ENCODE data around the gene DUOXA2. TPM values are rescaled to one million over a fixed set of nuclear protein-coding genes. Genes with fewer than 3 reads are reported as not detected.

Gene DUOXA2
- total and polyA plus RNA-seq, 4 donors, result 0.48 to 0.98 (median 0.98) TPM; not detected in 1

- ATAC-seq (ENCODE audit: insufficient read depth, low FRiP score), result no peak
- Histone ChIP-seq H3K9me3 (ENCODE audit: control insufficient read depth in 4 of 4, insufficient read depth in 3 of 4, low read length in 3 of 4) (no peaks in the 10 kb centered on the region), H3K4me3 (no peak overlapping the region), H3K9ac (ENCODE audit: insufficient read depth in 1 of 2, low read length in 2 of 2) (no peak overlapping the region), H3K27ac (ENCODE audit: low read depth in 1 of 2, low read length in 1 of 2) (no peak overlapping the region), H3K27me3 (ENCODE audit: control insufficient read depth in 3 of 3, insufficient read depth in 3 of 3, low read length in 2 of 3) (peaks cover 0 to 2% (median 0%) of the 10 kb centered on the region in 3 donors), H3K36me3 (ENCODE audit: control insufficient read depth in 4 of 4, insufficient read depth in 4 of 4, low read length in 4 of 4) (peaks cover 0 to 10% (median 0%) of the 10 kb centered on the region in 4 donors), H3K4me1 (ENCODE audit: control insufficient read depth in 5 of 5, insufficient read depth in 5 of 5, low read length in 5 of 5) (peaks cover 0 to 9% (median 0%) of the 10 kb centered on the region in 5 donors)
- TF ChIP-seq, protein P1, sequence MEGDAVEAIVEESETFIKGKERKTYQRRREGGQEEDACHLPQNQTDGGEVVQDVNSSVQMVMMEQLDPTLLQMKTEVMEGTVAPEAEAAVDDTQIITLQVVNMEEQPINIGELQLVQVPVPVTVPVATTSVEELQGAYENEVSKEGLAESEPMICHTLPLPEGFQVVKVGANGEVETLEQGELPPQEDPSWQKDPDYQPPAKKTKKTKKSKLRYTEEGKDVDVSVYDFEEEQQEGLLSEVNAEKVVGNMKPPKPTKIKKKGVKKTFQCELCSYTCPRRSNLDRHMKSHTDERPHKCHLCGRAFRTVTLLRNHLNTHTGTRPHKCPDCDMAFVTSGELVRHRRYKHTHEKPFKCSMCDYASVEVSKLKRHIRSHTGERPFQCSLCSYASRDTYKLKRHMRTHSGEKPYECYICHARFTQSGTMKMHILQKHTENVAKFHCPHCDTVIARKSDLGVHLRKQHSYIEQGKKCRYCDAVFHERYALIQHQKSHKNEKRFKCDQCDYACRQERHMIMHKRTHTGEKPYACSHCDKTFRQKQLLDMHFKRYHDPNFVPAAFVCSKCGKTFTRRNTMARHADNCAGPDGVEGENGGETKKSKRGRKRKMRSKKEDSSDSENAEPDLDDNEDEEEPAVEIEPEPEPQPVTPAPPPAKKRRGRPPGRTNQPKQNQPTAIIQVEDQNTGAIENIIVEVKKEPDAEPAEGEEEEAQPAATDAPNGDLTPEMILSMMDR (IDR thresholded peaks at IDR 0.05; ENCODE audit: control extremely low read depth, extremely low read depth), result no peak
- no peak for DNase-seq
- whole genome bisulfite sequencing, 2 donors, result 91 to 95% methylated on average over 11 of the region's 11 CpGs
Observed at GRCh38 chr15:45143946-45144345, 29.8 kb downstream of the DUOXA2 start.

- Histone ChIP-seq H3K4me3 (no peak overlapping the region), H3K27me3 (ENCODE audit: control insufficient read depth in 3 of 3, insufficient read depth in 3 of 3, low read length in 2 of 3) (peaks cover 0 to 2% (median 0%) of the 10 kb centered on the region in 3 donors), H3K4me1 (ENCODE audit: control insufficient read depth in 5 of 5, insufficient read depth in 5 of 5, low read length in 5 of 5) (peaks cover 0 to 8% (median 0%) of the 10 kb centered on the region in 5 donors), H3K9ac (ENCODE audit: insufficient read depth in 1 of 2, low read length in 2 of 2) (no peak overlapping the region), H3K9me3 (ENCODE audit: control insufficient read depth in 4 of 4, insufficient read depth in 3 of 4, low read length in 3 of 4) (no peaks in the 10 kb centered on the region), H3K27ac (ENCODE audit: low read depth in 1 of 2, low read length in 1 of 2) (no peak overlapping the region), H3K36me3 (ENCODE audit: control insufficient read depth in 4 of 4, insufficient read depth in 4 of 4, low read length in 4 of 4) (peaks cover 0 to 13% (median 0%) of the 10 kb centered on the region in 4 donors)
- 84 to 90% methylated on average over 9 of the region's 9 CpGs for WGBS, 2 donors
- TF ChIP-seq, protein P1 (IDR thresholded peaks at IDR 0.05; ENCODE audit: control extremely low read depth, extremely low read depth), result no peak
- ATAC-seq (ENCODE audit: insufficient read depth, low FRiP score) (no peak), DNase-seq (no peak)
Observed at GRCh38 chr15:45144775-45145174, 30.6 kb downstream of the DUOXA2 start.

- no peak overlapping the region for H3K9ac ChIP-seq (ENCODE audit: insufficient read depth in 1 of 2, low read length in 2 of 2)
- H3K4me3 ChIP-seq, result no peak overlapping the region
- DNase-seq, result no peak
- H3K27ac ChIP-seq (ENCODE audit: low read depth in 1 of 2, low read length in 1 of 2), result no peak overlapping the region
- 65 to 71% methylated on average over 4 of the region's 4 CpGs for WGBS, 2 donors
- peaks cover 0 to 18% (median 0%) of the 10 kb centered on the region in 4 donors for H3K36me3 ChIP-seq (ENCODE audit: control insufficient read depth in 4 of 4, insufficient read depth in 4 of 4, low read length in 4 of 4)
- TF ChIP-seq, protein P1 (IDR thresholded peaks at IDR 0.05; ENCODE audit: control extremely low read depth, extremely low read depth), result no peak
- peaks cover 0 to 2% (median 0%) of the 10 kb centered on the region in 3 donors for H3K27me3 ChIP-seq (ENCODE audit: control insufficient read depth in 3 of 3, insufficient read depth in 3 of 3, low read length in 2 of 3)
- no peaks in the 10 kb centered on the region for H3K9me3 ChIP-seq (ENCODE audit: control insufficient read depth in 4 of 4, insufficient read depth in 3 of 4, low read length in 3 of 4)
- peaks cover 0 to 8% (median 0%) of the 10 kb centered on the region in 5 donors for H3K4me1 ChIP-seq (ENCODE audit: control insufficient read depth in 5 of 5, insufficient read depth in 5 of 5, low read length in 5 of 5)
- peak; percentile 32 for ATAC-seq (ENCODE audit: insufficient read depth, low FRiP score)
Observed at GRCh38 chr15:45146405-45146804, 32.3 kb downstream of the DUOXA2 start.

DNA sequence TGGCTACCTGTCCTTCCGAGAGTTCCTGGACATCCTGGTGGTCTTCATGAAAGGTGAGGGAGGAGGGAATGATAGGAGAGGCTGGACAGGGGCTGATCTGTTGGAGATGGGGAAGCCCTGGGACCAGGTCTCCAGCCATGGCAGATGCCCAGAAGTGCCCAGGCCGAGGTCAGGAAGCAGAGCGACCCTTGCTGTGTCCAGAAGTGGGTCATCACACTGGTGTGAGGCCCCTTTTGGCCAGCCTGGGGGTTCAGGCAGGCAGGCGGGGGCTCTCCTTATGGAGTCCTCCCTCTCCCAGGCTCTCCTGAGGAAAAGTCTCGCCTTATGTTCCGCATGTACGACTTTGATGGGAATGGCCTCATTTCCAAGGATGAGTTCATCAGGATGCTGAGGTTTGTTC lies 33.5 kb downstream of the DUOXA2 start:
- peaks cover 0 to 2% (median 0%) of the 10 kb centered on the region in 3 donors for H3K27me3 ChIP-seq (ENCODE audit: control insufficient read depth in 3 of 3, insufficient read depth in 3 of 3, low read length in 2 of 3)
- ATAC-seq (ENCODE audit: insufficient read depth, low FRiP score), result no peak
- no peaks in the 10 kb centered on the region for H3K9me3 ChIP-seq (ENCODE audit: control insufficient read depth in 4 of 4, insufficient read depth in 3 of 4, low read length in 3 of 4)
- H3K4me1 ChIP-seq (ENCODE audit: control insufficient read depth in 5 of 5, insufficient read depth in 5 of 5, low read length in 5 of 5), result peaks cover 0 to 8% (median 0%) of the 10 kb centered on the region in 5 donors
- no peak overlapping the region for H3K27ac ChIP-seq (ENCODE audit: low read depth in 1 of 2, low read length in 1 of 2)
- no peak overlapping the region for H3K4me3 ChIP-seq
- TF ChIP-seq, protein P1 (IDR thresholded peaks at IDR 0.05; ENCODE audit: control extremely low read depth, extremely low read depth), result no peak
- 93 to 95% methylated on average over 7 of the region's 7 CpGs for WGBS, 2 donors
- H3K36me3 ChIP-seq (ENCODE audit: control insufficient read depth in 4 of 4, insufficient read depth in 4 of 4, low read length in 4 of 4), result peaks cover 0 to 30% (median 0%) of the 10 kb centered on the region in 4 donors
- H3K9ac ChIP-seq (ENCODE audit: insufficient read depth in 1 of 2, low read length in 2 of 2), result no peak overlapping the region
- DNase-seq, result no peak
